Limb (tissue), 2 donors: Measurements from ENCODE around the gene AURKB.

Experiments used
- DNase-seq, 2 donors: peaks; one replicate each; pipeline ENCODE4 v3.0.0-alpha.2; 2016; ENCODE audit errors: extremely low spot score in 2 of 2

The AURKB gene

DNA sequence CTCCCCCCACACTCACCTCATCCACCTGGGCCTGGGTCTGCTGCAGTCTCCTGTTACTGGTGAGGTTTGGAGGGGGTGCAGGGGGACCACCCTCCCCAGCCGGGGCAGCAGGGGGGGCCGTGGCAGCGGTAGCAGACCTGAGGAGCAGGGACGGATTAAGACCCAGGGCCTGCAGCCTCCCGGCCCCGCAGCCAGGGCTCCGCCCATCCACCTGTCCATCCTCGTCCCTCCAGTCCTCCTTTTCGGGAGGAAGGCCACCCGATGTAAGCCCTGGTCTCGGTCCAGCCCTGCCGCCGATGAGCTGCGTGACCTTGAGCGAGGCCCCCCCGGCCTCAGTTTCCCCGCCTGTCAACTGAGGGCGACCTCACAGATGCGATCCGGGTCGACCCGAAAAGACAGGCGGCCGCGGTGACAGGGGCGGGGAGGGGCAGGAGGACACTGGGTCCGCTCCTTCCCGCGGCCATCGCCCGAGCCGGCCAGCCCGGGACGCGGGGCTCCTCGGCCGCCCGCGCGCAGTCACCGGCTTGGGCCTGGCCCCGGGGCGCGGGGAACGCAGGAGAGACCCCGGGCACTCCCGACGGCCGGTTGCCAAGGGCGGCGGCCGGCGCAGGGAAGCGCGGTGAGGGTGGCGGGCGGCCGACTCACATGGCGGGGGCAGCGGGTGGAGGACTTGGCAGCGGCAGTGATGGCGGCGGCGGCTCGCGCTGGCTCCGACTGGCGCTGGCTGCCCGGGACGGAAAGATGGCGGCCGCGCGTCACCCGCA is 48.0 kb downstream of the AURKB start, which contains the start of gene VAMP2:
VAMP2 (minus strand) TSS at position 716 of the 764 bp plus-strand sequence; CDS start at position 647, 69 bp downstream.
- peak; percentile 66 to 73 for DNase-seq

GRCh38 chr17:8161289-8162232 is 48.8 kb downstream of the AURKB start:
- peak in 1 of 2 donors; percentile 31 for DNase-seq

DNA sequence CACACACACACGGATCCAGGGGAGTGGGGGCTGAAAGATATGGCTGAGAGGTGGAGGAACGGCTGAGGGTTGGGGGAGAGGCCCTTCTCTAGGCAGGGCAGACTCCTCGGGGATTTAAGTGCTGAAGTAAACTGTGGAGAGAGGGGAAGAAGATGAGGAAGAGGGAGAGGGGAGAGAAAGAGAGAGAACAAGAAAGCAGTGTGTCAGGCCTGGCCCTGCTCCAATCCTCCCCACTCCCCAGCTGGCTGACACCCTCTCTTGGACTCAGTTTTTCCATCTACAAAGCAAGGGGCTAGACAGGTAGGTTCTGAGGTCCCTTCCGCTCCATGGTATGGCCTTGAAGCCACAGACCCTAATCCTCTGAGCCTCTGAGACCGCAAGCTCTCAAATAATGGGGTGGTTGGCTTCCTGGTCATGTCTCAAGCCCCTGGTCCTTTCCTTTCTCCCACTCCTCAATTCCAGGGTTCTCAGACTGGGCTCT is 49.6 kb downstream of the AURKB start:
- no peak for DNase-seq

DNA sequence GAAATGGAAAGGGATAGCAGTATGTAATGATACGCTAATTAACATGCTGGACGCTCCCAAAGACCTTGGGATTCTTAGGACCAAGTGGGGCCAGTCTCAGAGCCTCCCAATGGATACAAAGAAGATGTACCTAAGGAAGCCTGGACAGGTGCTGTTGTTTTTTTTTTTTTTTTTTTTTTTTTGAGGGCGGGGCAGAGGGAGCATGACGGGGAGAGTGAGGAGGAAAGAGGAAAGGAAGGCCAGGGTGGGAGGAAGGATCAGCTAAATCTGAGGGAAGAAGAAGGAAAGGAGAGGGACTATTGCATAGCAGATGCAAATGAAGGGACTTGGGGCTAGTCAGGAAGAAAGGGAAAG is 50.2 kb downstream of the AURKB start:
- no peak for DNase-seq

GRCh38 chr17:8159459-8160223 is 50.7 kb downstream of the AURKB start:
- no peak for DNase-seq

DNA sequence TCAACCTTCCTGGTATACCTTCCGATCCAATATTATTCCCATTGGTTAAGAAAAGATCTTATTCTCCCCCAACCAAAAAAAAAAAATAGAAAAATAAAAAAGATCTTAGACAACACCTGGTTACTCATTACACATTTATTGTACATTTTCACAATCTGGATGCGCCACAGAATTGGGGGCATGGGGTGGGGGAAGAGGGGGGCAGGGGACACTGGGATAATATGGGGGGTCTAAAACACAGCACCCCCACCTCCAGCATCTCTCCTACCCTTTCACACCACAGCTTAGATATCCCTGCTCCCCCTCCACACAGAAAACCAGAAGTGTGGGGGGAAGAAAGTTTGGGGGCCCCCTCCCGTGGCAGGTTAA is 51.4 kb downstream of the AURKB start:
- no peak for DNase-seq

- DNase-seq: peak; percentile 85 to 90
Observed at GRCh38 chr17:8158267-8159031, 51.9 kb downstream of the AURKB start.

DNA sequence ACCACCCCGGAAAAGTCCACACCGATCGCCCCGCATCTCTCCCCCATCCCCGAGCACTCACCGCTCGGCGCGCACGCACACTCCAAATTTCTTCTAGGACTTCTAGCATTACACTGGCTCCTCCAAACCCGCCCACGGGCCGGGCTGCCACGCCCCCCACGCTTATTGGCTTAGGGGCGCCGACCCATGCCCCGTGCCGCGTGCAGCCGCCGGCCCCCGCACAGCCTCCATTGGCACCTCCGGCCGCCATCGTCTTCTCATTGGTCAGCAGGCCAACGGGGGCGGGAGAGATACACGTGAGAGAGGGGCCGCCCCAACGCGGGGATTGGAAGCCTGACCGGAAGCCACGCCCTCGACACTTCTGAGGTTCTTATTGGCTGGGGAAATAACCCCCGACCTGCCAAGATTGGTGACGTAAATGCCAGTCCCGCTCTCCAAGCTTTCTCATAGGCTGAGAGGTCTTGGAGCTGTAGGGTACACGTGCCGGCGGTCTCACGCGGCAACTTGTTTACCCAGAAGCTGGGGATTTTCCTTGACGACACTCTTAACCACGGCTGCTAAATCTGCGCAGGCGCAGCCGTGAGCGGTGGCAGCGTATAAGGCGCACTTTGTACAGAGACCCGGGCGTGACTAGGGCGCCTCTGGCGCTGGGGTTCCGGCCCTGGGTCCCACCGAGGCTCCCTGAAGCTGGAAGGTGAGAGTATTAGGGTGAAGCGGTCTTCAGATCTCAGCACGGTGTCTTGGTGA is 54.0 kb downstream of the AURKB start:
- DNase-seq: peak; percentile 100

GRCh38 chr17:8155996-8156245 is 54.5 kb downstream of the AURKB start:
- no peak for DNase-seq

DNA sequence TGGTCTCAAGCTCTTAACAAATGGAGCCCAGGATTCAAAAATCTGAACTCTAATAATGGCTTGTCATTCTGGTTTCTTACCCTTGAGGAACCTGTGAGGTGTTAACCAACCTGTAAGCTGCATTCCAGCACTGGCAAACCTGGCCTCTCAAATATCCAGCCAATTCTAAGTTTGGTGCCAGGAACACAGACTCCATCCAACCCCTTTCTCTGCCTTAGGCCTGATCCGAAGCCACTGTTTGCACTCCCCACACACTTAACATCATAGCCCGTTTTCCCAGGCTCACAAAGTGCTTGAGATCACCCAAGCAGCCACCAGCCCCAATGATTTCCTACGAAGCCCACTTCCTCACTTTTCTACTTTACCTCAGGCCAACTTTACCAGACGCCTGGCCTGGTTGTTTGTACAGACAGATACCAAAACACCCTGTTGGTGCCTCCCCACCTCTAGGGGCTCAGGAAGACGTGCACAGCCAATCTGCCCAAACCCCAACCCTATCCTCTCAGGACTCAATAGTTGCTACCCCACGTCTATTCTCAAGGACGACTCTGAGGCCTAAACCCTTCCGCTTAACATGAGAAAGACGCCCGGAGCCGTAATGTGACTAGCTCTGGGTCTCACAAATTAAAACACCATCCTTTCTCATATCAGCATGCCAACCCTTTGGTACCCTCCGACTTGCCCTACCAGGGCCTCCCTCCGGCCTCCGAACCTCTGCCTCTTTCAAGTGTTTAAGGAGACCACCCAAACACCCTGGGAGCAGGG is 55.0 kb downstream of the AURKB start:
- DNase-seq: no peak
